Nephron (organoid): ENCODE results near the gene PRDM1.

Source experiments
- H3K27ac Mint-ChIP-seq, 3 experiments: 2 replicates each; pipeline ENCODE4 v1.8.0; 2020; ENCODE audit warnings: mixed read lengths in 3 of 3, mild to moderate bottlenecking in 2 of 3, moderate library complexity in 1 of 3
- H3K27me3 Mint-ChIP-seq: 2 replicates; pipeline ENCODE4 v1.8.0; 2021; ENCODE audit warnings: low read depth, mild to moderate bottlenecking, moderate library complexity, mixed read lengths
- H3K36me3 Mint-ChIP-seq: 2 replicates; pipeline ENCODE4 v1.8.0; 2020; ENCODE audit warnings: low read depth, mixed read lengths
- H3K4me1 Mint-ChIP-seq: 2 replicates; pipeline ENCODE4 v1.8.0; 2020; ENCODE audit warnings: mixed read lengths
- H3K4me3 Mint-ChIP-seq, 3 experiments: 2 replicates each; pipeline ENCODE4 v1.8.0; 2020; ENCODE audit warnings: mild to moderate bottlenecking in 3 of 3, mixed read lengths in 3 of 3, moderate library complexity in 2 of 3
- H3K9me3 Mint-ChIP-seq: 2 replicates; pipeline ENCODE4 v1.8.0; 2020; ENCODE audit warnings: mixed read lengths
- CTCF ChIP-seq, 3 experiments: fragments of 200-600 bp; sonication (generic); IDR thresholded peaks; one replicate each; pipeline ENCODE4 v1.5.0; 2021; ENCODE audit warnings: antibody characterized with exemption in 3 of 3; ENCODE audit not compliant: unreplicated experiment in 3 of 3

PRDM1 gene

DNA sequence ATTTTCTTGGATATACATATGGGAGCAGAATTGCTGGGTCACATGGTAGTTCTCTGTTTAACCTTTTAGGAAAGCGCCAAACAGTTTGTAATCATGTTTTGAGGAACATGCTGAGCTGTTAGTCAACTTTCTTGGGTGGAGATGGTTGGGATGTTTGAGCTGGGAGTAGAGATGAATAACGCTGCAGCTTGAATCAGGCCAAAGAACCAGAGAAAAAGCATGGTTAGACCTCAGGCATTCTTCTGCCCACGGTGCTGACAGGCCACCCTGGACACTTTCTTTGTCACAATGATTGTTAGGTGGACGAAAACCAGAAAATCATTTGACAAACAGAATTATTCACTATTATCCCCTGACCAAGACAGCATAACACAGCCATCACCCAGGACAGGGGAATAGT lies 66.8 kb downstream of the PRDM1 start:
- no peak overlapping the region for H3K27ac Mint-ChIP-seq
- no peak for TF ChIP-seq CTCF (IDR thresholded peaks at IDR 0.05; ENCODE audit: unreplicated experiment in 3 of 3)
- H3K4me1 Mint-ChIP-seq, result peaks cover 9% of the 10 kb centered on the region
- no peaks in the 10 kb centered on the region for H3K36me3 Mint-ChIP-seq
- no peaks in the 10 kb centered on the region for H3K27me3 Mint-ChIP-seq
- H3K4me3 Mint-ChIP-seq, result no peak overlapping the region
- peaks cover 2% of the 10 kb centered on the region for H3K9me3 Mint-ChIP-seq

DNA sequence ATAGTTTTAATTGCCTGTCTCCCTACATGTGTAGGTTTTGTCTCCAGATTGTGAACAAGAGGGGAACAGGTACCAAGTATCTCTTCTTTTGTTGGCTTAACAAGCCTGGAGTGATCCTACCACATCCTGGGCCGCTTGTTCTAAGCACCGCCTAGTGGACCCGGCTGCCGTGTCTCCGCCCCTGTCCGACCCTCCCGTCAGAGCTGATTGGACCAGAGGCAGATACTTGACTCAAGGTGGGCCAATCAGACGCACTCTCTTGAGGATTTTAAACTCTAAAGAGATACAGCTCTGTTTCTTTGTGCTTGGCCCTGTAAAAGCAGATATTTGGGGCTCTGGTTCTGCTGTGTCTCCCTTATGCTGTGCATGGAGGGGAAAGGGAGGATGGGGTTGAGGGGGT lies 68.2 kb downstream of the PRDM1 start:
- no peaks in the 10 kb centered on the region for H3K36me3 Mint-ChIP-seq
- H3K27me3 Mint-ChIP-seq, result no peaks in the 10 kb centered on the region
- H3K4me1 Mint-ChIP-seq, result peaks cover 9% of the 10 kb centered on the region
- H3K27ac Mint-ChIP-seq, result no peak overlapping the region
- TF ChIP-seq CTCF (IDR thresholded peaks at IDR 0.05; ENCODE audit: unreplicated experiment in 3 of 3), result no peak
- no peak overlapping the region for H3K4me3 Mint-ChIP-seq
- peaks cover 2% of the 10 kb centered on the region for H3K9me3 Mint-ChIP-seq

- H3K4me3 Mint-ChIP-seq, result no peak overlapping the region
- H3K4me1 Mint-ChIP-seq, result peaks cover 9% of the 10 kb centered on the region
- no peaks in the 10 kb centered on the region for H3K36me3 Mint-ChIP-seq
- no peak overlapping the region for H3K27ac Mint-ChIP-seq
- no peaks in the 10 kb centered on the region for H3K27me3 Mint-ChIP-seq
- H3K9me3 Mint-ChIP-seq, result peaks cover 2% of the 10 kb centered on the region
- TF ChIP-seq CTCF (IDR thresholded peaks at IDR 0.05; ENCODE audit: unreplicated experiment in 3 of 3), result no peak
Measured at GRCh38 chr6:106155219-106155830, 69.2 kb downstream of the PRDM1 start.

GRCh38 chr6:106156413-106156812 lies 70.3 kb downstream of the PRDM1 start:
- no peak for TF ChIP-seq CTCF (IDR thresholded peaks at IDR 0.05; ENCODE audit: unreplicated experiment in 3 of 3)
- H3K9me3 Mint-ChIP-seq, result peaks cover 2% of the 10 kb centered on the region
- no peaks in the 10 kb centered on the region for H3K27me3 Mint-ChIP-seq
- H3K27ac Mint-ChIP-seq, result peak overlapping the region; percentile 36 to 70 (median 56)
- peaks cover 9% of the 10 kb centered on the region for H3K4me1 Mint-ChIP-seq
- H3K36me3 Mint-ChIP-seq, result no peaks in the 10 kb centered on the region
- no peak overlapping the region for H3K4me3 Mint-ChIP-seq

GRCh38 chr6:106156863-106157262 lies 70.7 kb downstream of the PRDM1 start:
- H3K36me3 Mint-ChIP-seq, result no peaks in the 10 kb centered on the region
- H3K27me3 Mint-ChIP-seq, result no peaks in the 10 kb centered on the region
- H3K4me1 Mint-ChIP-seq, result peaks cover 9% of the 10 kb centered on the region
- H3K4me3 Mint-ChIP-seq, result no peak overlapping the region
- peak overlapping the region; percentile 36 to 70 (median 56) for H3K27ac Mint-ChIP-seq
- no peak for TF ChIP-seq CTCF (IDR thresholded peaks at IDR 0.05; ENCODE audit: unreplicated experiment in 3 of 3)
- peaks cover 2% of the 10 kb centered on the region for H3K9me3 Mint-ChIP-seq

DNA sequence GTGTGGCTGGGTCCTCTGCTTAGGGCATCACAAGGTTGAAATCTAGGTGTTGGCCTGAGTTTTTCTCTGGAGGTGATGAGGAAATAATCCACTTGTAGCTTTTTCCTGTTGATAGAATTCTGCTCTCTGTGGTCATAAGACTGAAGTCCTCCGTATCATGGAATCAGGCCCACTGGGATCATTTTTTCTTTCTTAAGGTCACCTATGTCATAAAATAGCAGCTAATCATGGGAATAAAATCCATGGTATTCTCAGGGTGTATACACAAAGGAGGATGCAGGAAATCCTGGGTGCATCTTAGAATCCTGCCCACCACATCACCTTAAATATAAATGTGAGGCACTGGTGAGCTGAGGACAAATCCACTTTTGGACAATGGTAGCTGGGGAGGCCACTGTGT lies 72.7 kb downstream of the PRDM1 start:
- H3K9me3 Mint-ChIP-seq, result no peaks in the 10 kb centered on the region
- H3K27me3 Mint-ChIP-seq, result no peaks in the 10 kb centered on the region
- TF ChIP-seq CTCF (IDR thresholded peaks at IDR 0.05; ENCODE audit: unreplicated experiment in 3 of 3), result no peak
- H3K4me1 Mint-ChIP-seq, result peaks cover 19% of the 10 kb centered on the region
- H3K36me3 Mint-ChIP-seq, result no peaks in the 10 kb centered on the region
- H3K27ac Mint-ChIP-seq, result no peak overlapping the region
- H3K4me3 Mint-ChIP-seq, result no peak overlapping the region
